GM19238 (cell line): ENCODE measurements around the gene JOSD2.
"Not testable (repeated sequence)": the region's sequence is repeated elsewhere in the genome, so short reads cannot be mapped to it uniquely, and the experiment has no call there.

Experiments used
- DNase-seq: peaks from one replicate; pipeline ENCODE4 v3.0.0; 2011; ENCODE audit warnings: low spot score; ENCODE audit not compliant: insufficient read length

Gene JOSD2

GRCh38 chr19:50547385-50548190 is 36.6 kb upstream of the JOSD2 start:
- DNase-seq = no peak

GRCh38 chr19:50546527-50547221 is 35.7 kb upstream of the JOSD2 start:
- no peak for DNase-seq

- no peak for DNase-seq
These were observed 32.0 kb upstream of the JOSD2 start for GRCh38 chr19:50542943-50543342.

- peak; percentile 78 for DNase-seq
These were observed 26.8 kb upstream of the JOSD2 start for GRCh38 chr19:50537769-50538230.

- no peak for DNase-seq
These were observed 26.3 kb upstream of the JOSD2 start for GRCh38 chr19:50537306-50537685.

GRCh38 chr19:50536662-50537305 is 25.8 kb upstream of the JOSD2 start:
- DNase-seq = no peak

- DNase-seq = no peak
These were observed 24.7 kb upstream of the JOSD2 start for GRCh38 chr19:50535672-50536187.

- DNase-seq = no peak
These were observed 23.5 kb upstream of the JOSD2 start for GRCh38 chr19:50534478-50534877.

GRCh38 chr19:50532952-50533351 is 22.0 kb upstream of the JOSD2 start:
- DNase-seq = no peak

GRCh38 chr19:50531171-50531612 is 20.2 kb upstream of the JOSD2 start:
- no peak for DNase-seq

GRCh38 chr19:50528052-50528451 is 17.1 kb upstream of the JOSD2 start:
- not testable (repeated sequence) for DNase-seq

GRCh38 chr19:50522881-50523280 is 11.9 kb upstream of the JOSD2 start:
- DNase-seq = no peak

GRCh38 chr19:50520822-50521465 is 10.0 kb upstream of the JOSD2 start:
- no peak for DNase-seq

- no peak for DNase-seq
These were observed 8.1 kb upstream of the JOSD2 start for GRCh38 chr19:50519006-50519575.

GRCh38 chr19:50518091-50519005 is 7.4 kb upstream of the JOSD2 start:
- no peak for DNase-seq

- no peak for DNase-seq
These were observed 6.7 kb upstream of the JOSD2 start for GRCh38 chr19:50517704-50518075.

- DNase-seq = no peak
These were observed 6.1 kb upstream of the JOSD2 start for GRCh38 chr19:50516964-50517703.

GRCh38 chr19:50516456-50516855 is 5.5 kb upstream of the JOSD2 start:
- DNase-seq = no peak

- no peak for DNase-seq
These were observed 4.2 kb upstream of the JOSD2 start for GRCh38 chr19:50515168-50515561.
